Measurements from ENCODE around the gene GPC6. TPM values are rescaled to one million over a fixed set of nuclear protein-coding genes. Genes with fewer than 3 reads are reported as not detected.

Gene GPC6
- total RNA-seq, 5 donors from 2014 or later (not counting 1 experiment from before 2014, with no cell fraction given): 0.03 to 0.18 (median 0.06) TPM; not detected in 2

- Mint-ChIP-seq H3K27ac (peak overlapping the region; percentile 1 to 3), H3K36me3 (no peaks in the 10 kb centered on the region), H3K9me3 (peaks cover 0 to 6% (median 4%) of the 10 kb centered on the region in 3 donors), H3K4me3 (no peak overlapping the region), H3K4me1 (peaks cover 0 to 10% (median 4%) of the 10 kb centered on the region in 3 donors), H3K27me3 (peaks cover 0 to 4% of the 10 kb centered on the region in 2 donors)
- H3K9me3 ChIP-seq: no peaks in the 10 kb centered on the region
- no peaks in the 10 kb centered on the region for H3K4me1 ChIP-seq (ENCODE audit: control insufficient read depth in 1 of 2, extremely low read depth in 1 of 2, insufficient read depth in 2 of 2, low read length in 2 of 2)
- no CpG with 5 or more reads among the region's 1 CpG for WGBS (ENCODE audit: insufficient coverage)
- H3K36me3 ChIP-seq (ENCODE audit: control insufficient read depth in 2 of 2, extremely low read depth in 1 of 2, insufficient read depth in 1 of 2, low read length in 1 of 2): no peaks in the 10 kb centered on the region
- CTCF ChIA-PET: no interaction called here
- DNase-seq (no peak), ATAC-seq (replicated peaks in 1 of 4) (no peak)
- no peak overlapping the region for H3K27ac ChIP-seq (ENCODE audit: low read length)
- no peak overlapping the region for H3K4me3 ChIP-seq (ENCODE audit: control insufficient read depth in 1 of 2, extremely low read depth in 1 of 2, low read length in 1 of 2)
- H3K27me3 ChIP-seq (replicated peaks in 1 of 2; ENCODE audit: control insufficient read depth in 2 of 2, extremely low read depth in 1 of 2, insufficient read depth in 2 of 2, low read length in 1 of 2): no peaks in the 10 kb centered on the region
- POLR2A ChIA-PET: no interaction called here
These were observed 532.0 kb downstream of the GPC6 start for GRCh38 chr13:93758575-93758974.

- POLR2A ChIA-PET: no interaction called here
- no peak overlapping the region for H3K4me3 Mint-ChIP-seq
- H3K36me3 Mint-ChIP-seq: no peaks in the 10 kb centered on the region
- Histone ChIP-seq H3K4me1 (ENCODE audit: control insufficient read depth in 1 of 2, extremely low read depth in 1 of 2, insufficient read depth in 2 of 2, low read length in 2 of 2) (no peaks in the 10 kb centered on the region), H3K9me3 (no peaks in the 10 kb centered on the region), H3K4me3 (ENCODE audit: control insufficient read depth in 1 of 2, extremely low read depth in 1 of 2, low read length in 1 of 2) (no peak overlapping the region), H3K27ac (ENCODE audit: low read length) (no peak overlapping the region), H3K36me3 (ENCODE audit: control insufficient read depth in 2 of 2, extremely low read depth in 1 of 2, insufficient read depth in 1 of 2, low read length in 1 of 2) (no peaks in the 10 kb centered on the region), H3K27me3 (replicated peaks in 1 of 2; ENCODE audit: control insufficient read depth in 2 of 2, extremely low read depth in 1 of 2, insufficient read depth in 2 of 2, low read length in 1 of 2) (no peaks in the 10 kb centered on the region)
- no peak for DNase-seq
- CTCF ChIA-PET: no interaction called here
- no peak for ATAC-seq (replicated peaks in 1 of 4)
- no peak overlapping the region for H3K27ac Mint-ChIP-seq
- H3K9me3 Mint-ChIP-seq: peaks cover 0 to 8% (median 6%) of the 10 kb centered on the region in 3 donors
- H3K27me3 Mint-ChIP-seq: peaks cover 0 to 4% of the 10 kb centered on the region in 2 donors
- peaks cover 0 to 9% (median 4%) of the 10 kb centered on the region in 3 donors for H3K4me1 Mint-ChIP-seq
- no CpG with 5 or more reads among the region's 6 CpGs for WGBS (ENCODE audit: insufficient coverage)
These were observed 536.3 kb downstream of the GPC6 start for GRCh38 chr13:93762708-93763426.

GRCh38 chr13:93765062-93765461 lies 538.5 kb downstream of the GPC6 start:
- no peaks in the 10 kb centered on the region for H3K36me3 Mint-ChIP-seq
- no peak overlapping the region for H3K27ac Mint-ChIP-seq
- peaks cover 0 to 8% (median 6%) of the 10 kb centered on the region in 3 donors for H3K9me3 Mint-ChIP-seq
- ChIA-PET CTCF (no interaction called here), POLR2A (no interaction called here)
- ATAC-seq (replicated peaks in 1 of 4): no peak
- Histone ChIP-seq H3K36me3 (ENCODE audit: control insufficient read depth in 2 of 2, extremely low read depth in 1 of 2, insufficient read depth in 1 of 2, low read length in 1 of 2) (no peaks in the 10 kb centered on the region), H3K9me3 (no peaks in the 10 kb centered on the region), H3K27me3 (replicated peaks in 1 of 2; ENCODE audit: control insufficient read depth in 2 of 2, extremely low read depth in 1 of 2, insufficient read depth in 2 of 2, low read length in 1 of 2) (no peaks in the 10 kb centered on the region), H3K27ac (ENCODE audit: low read length) (no peak overlapping the region), H3K4me3 (ENCODE audit: control insufficient read depth in 1 of 2, extremely low read depth in 1 of 2, low read length in 1 of 2) (no peak overlapping the region), H3K4me1 (ENCODE audit: control insufficient read depth in 1 of 2, extremely low read depth in 1 of 2, insufficient read depth in 2 of 2, low read length in 2 of 2) (no peaks in the 10 kb centered on the region)
- peaks cover 0 to 4% of the 10 kb centered on the region in 2 donors for H3K27me3 Mint-ChIP-seq
- no CpG with 5 or more reads among the region's 2 CpGs for WGBS (ENCODE audit: insufficient coverage)
- no peak for DNase-seq
- H3K4me3 Mint-ChIP-seq: no peak overlapping the region
- no peaks in the 10 kb centered on the region for H3K4me1 Mint-ChIP-seq

- no peaks in the 10 kb centered on the region for H3K4me1 Mint-ChIP-seq
- no peak for ATAC-seq (replicated peaks in 1 of 4)
- H3K9me3 ChIP-seq: no peaks in the 10 kb centered on the region
- H3K27ac Mint-ChIP-seq: no peak overlapping the region
- H3K4me3 ChIP-seq (ENCODE audit: control insufficient read depth in 1 of 2, extremely low read depth in 1 of 2, low read length in 1 of 2): no peak overlapping the region
- peaks cover 0 to 4% of the 10 kb centered on the region in 2 donors for H3K27me3 Mint-ChIP-seq
- no peaks in the 10 kb centered on the region for H3K36me3 Mint-ChIP-seq
- CTCF ChIA-PET: interaction anchor here in 1 of 2 donors (0.5 kb wide), 1 partner anchor 80 kb away, joined by 5 read pairs; no protein-coding TSS in a partner anchor
- POLR2A ChIA-PET: no interaction called here
- no peaks in the 10 kb centered on the region for H3K27me3 ChIP-seq (replicated peaks in 1 of 2; ENCODE audit: control insufficient read depth in 2 of 2, extremely low read depth in 1 of 2, insufficient read depth in 2 of 2, low read length in 1 of 2)
- H3K27ac ChIP-seq (ENCODE audit: low read length): no peak overlapping the region
- peaks cover 0 to 8% (median 6%) of the 10 kb centered on the region in 3 donors for H3K9me3 Mint-ChIP-seq
- H3K4me3 Mint-ChIP-seq: no peak overlapping the region
- DNase-seq: no peak
- no peaks in the 10 kb centered on the region for H3K36me3 ChIP-seq (ENCODE audit: control insufficient read depth in 2 of 2, extremely low read depth in 1 of 2, insufficient read depth in 1 of 2, low read length in 1 of 2)
- no CpG with 5 or more reads among the region's 1 CpG for WGBS (ENCODE audit: insufficient coverage)
- no peaks in the 10 kb centered on the region for H3K4me1 ChIP-seq (ENCODE audit: control insufficient read depth in 1 of 2, extremely low read depth in 1 of 2, insufficient read depth in 2 of 2, low read length in 2 of 2)
These were observed 539.2 kb downstream of the GPC6 start for GRCh38 chr13:93765811-93766210.

DNA sequence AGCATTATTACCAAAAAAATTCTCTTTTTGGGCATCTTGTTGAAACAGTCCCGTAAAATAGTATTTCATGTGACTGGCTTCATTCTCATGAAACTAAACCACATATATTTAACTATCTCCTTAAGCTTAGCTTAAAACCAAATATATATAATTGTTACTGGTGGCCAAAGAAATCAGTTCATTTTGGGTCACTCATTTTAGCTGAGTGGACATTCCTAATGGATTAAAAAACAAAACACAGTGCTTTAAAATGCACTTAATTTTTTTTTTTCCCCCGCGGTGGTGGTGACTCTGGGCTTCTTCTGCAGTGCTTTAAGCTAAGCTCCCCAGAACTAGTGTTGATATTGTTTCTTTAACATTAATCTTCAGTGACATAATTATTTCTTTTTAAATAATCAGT lies 540.1 kb downstream of the GPC6 start:
- peaks cover 0 to 4% of the 10 kb centered on the region in 2 donors for H3K27me3 Mint-ChIP-seq
- no peak overlapping the region for H3K4me3 ChIP-seq (ENCODE audit: control insufficient read depth in 1 of 2, extremely low read depth in 1 of 2, low read length in 1 of 2)
- H3K36me3 ChIP-seq (ENCODE audit: control insufficient read depth in 2 of 2, extremely low read depth in 1 of 2, insufficient read depth in 1 of 2, low read length in 1 of 2): no peaks in the 10 kb centered on the region
- H3K27ac ChIP-seq (ENCODE audit: low read length): no peak overlapping the region
- no peaks in the 10 kb centered on the region for H3K9me3 ChIP-seq
- no peaks in the 10 kb centered on the region for H3K4me1 Mint-ChIP-seq
- peaks cover 0 to 8% (median 6%) of the 10 kb centered on the region in 3 donors for H3K9me3 Mint-ChIP-seq
- ChIA-PET CTCF (interaction anchor here in 1 of 2 donors (1.4 kb wide), 1 partner anchor 286 kb away, joined by 3 read pairs; no protein-coding TSS in a partner anchor), POLR2A (no interaction called here)
- no CpG with 5 or more reads among the region's 3 CpGs for WGBS (ENCODE audit: insufficient coverage)
- ATAC-seq (replicated peaks in 1 of 4) (no peak), DNase-seq (no peak)
- H3K27ac Mint-ChIP-seq: no peak overlapping the region
- no peaks in the 10 kb centered on the region for H3K4me1 ChIP-seq (ENCODE audit: control insufficient read depth in 1 of 2, extremely low read depth in 1 of 2, insufficient read depth in 2 of 2, low read length in 2 of 2)
- H3K4me3 Mint-ChIP-seq: no peak overlapping the region
- no peaks in the 10 kb centered on the region for H3K36me3 Mint-ChIP-seq
- H3K27me3 ChIP-seq (replicated peaks in 1 of 2; ENCODE audit: control insufficient read depth in 2 of 2, extremely low read depth in 1 of 2, insufficient read depth in 2 of 2, low read length in 1 of 2): no peaks in the 10 kb centered on the region

DNA sequence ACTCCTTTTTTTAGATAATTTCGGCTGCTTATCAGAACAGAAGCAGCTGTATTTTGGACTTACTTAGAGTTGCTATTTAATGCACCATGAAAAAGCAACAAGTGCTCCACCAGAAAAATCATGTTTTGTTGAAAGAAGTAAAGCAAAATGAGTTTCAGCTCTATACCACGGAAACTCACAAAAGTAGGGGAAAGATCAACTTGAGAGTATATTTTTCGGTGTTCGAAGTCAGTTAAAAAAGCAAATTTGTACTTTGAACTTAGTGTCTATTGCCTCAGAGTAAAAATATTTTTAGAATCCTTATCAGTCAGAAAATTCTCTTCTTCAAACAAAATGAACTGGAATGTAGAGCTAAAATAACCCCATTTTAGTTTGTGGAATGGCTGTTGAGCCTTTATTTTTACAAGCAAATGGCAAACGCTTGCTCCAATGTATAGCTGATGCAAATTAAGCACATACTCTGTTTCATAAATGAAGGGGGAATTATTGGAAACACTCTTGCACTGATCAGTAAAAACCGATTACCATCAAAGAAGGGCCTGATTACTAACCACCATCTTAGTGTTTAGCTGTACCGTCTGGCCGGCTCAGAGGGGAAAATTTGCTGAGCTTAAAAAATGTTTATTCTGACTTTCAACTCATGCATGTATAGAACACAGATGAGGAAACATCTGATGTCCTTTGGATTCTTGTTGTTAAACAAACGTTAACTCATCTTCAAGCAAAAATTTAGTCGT lies 540.7 kb downstream of the GPC6 start:
- POLR2A ChIA-PET: interaction anchor here in 1 of 2 donors (0.6 kb wide), 1 partner anchor 628 kb away, joined by 3 read pairs; no protein-coding TSS in a partner anchor
- WGBS (ENCODE audit: insufficient coverage): no CpG with 5 or more reads among the region's 10 CpGs
- CTCF ChIA-PET: interaction anchor here in 1 of 2 donors (1.4 kb wide), 1 partner anchor 286 kb away, joined by 3 read pairs; no protein-coding TSS in a partner anchor

More for the DNA sequence above, 540.7 kb downstream of the GPC6 start:
- Mint-ChIP-seq H3K4me3 (no peak overlapping the region), H3K27ac (no peak overlapping the region), H3K9me3 (peaks cover 0 to 8% (median under 1%) of the 10 kb centered on the region in 3 donors), H3K27me3 (no peaks in the 10 kb centered on the region), H3K36me3 (no peaks in the 10 kb centered on the region), H3K4me1 (no peaks in the 10 kb centered on the region)
- no peak for ATAC-seq (replicated peaks in 1 of 4)
- H3K27me3 ChIP-seq (replicated peaks in 1 of 2; ENCODE audit: control insufficient read depth in 2 of 2, extremely low read depth in 1 of 2, insufficient read depth in 2 of 2, low read length in 1 of 2): no peaks in the 10 kb centered on the region
- no peaks in the 10 kb centered on the region for H3K4me1 ChIP-seq (ENCODE audit: control insufficient read depth in 1 of 2, extremely low read depth in 1 of 2, insufficient read depth in 2 of 2, low read length in 2 of 2)
- no peak for DNase-seq
- H3K36me3 ChIP-seq (ENCODE audit: control insufficient read depth in 2 of 2, extremely low read depth in 1 of 2, insufficient read depth in 1 of 2, low read length in 1 of 2): no peaks in the 10 kb centered on the region
- no peak overlapping the region for H3K4me3 ChIP-seq (ENCODE audit: control insufficient read depth in 1 of 2, extremely low read depth in 1 of 2, low read length in 1 of 2)
- H3K9me3 ChIP-seq: no peaks in the 10 kb centered on the region
- H3K27ac ChIP-seq (ENCODE audit: low read length): no peak overlapping the region

Measured in T-cell (primary cell).